Astrocyte of the spinal cord (primary cell): ENCODE measurements around the gene ANKRD17.

Source experiments
- DNase-seq: peaks from one replicate; pipeline ENCODE4 v3.0.0; 2011; ENCODE audit warnings: low read depth, low spot score
- H3K4me3 ChIP-seq: 2 replicates; pipeline ENCODE4 v1.5.1; 2011; ENCODE audit warnings: low read depth, mild to moderate bottlenecking, low read length, moderate library complexity
- in situ Hi-C: cut with HindIII; loops from 2 replicates; pipeline ENCODE4 v1.10.0; 2017; ENCODE audit warnings: low sequenced_read_pairs
- TF ChIP-seq, protein P1 (sequence below): IDR thresholded peaks from 2 replicates; pipeline ENCODE4 v1.5.1; 2012; ENCODE audit warnings: low read depth, mild to moderate bottlenecking, low read length, inconsistent platforms

The ANKRD17 gene

GRCh38 chr4:73092868-73093267, 165.7 kb downstream of the ANKRD17 start:
- in situ Hi-C loops, result no loop called here

GRCh38 chr4:73090738-73091137, 167.9 kb downstream of the ANKRD17 start:
- TF ChIP-seq, protein P1, sequence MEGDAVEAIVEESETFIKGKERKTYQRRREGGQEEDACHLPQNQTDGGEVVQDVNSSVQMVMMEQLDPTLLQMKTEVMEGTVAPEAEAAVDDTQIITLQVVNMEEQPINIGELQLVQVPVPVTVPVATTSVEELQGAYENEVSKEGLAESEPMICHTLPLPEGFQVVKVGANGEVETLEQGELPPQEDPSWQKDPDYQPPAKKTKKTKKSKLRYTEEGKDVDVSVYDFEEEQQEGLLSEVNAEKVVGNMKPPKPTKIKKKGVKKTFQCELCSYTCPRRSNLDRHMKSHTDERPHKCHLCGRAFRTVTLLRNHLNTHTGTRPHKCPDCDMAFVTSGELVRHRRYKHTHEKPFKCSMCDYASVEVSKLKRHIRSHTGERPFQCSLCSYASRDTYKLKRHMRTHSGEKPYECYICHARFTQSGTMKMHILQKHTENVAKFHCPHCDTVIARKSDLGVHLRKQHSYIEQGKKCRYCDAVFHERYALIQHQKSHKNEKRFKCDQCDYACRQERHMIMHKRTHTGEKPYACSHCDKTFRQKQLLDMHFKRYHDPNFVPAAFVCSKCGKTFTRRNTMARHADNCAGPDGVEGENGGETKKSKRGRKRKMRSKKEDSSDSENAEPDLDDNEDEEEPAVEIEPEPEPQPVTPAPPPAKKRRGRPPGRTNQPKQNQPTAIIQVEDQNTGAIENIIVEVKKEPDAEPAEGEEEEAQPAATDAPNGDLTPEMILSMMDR, result no peak
- in situ Hi-C loops, result no loop called here
- DNase-seq, result no peak

More at GRCh38 chr4:73092868-73093267, 165.7 kb downstream of the ANKRD17 start:
- DNase-seq, result no peak
- H3K4me3 ChIP-seq, result no peak overlapping the region
- TF ChIP-seq, protein P1, result no peak

DNA sequence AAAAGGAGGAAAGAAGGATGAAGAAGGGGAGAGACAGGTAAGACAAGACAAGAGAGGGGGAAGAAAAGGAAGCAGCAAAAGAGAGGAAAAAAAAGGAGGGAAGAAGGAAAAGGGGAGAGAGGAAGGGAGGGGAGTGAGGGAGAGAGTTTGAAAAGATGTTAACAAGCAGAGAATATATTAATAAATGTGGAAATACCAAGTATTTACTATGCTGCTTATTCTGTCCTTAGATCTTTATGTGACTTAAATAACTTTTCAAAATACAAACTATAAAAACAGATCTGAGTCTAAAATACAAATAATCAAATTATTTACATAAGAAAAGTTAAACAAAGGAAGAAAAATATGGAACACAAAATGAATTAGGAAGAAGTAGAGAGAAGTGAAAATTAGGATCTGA, 170.7 kb downstream of the ANKRD17 start:
- DNase-seq, result no peak
- TF ChIP-seq, protein P1, result no peak
- in situ Hi-C loops, result no loop called here
- no peak overlapping the region for H3K4me3 ChIP-seq

More at GRCh38 chr4:73090738-73091137, 167.9 kb downstream of the ANKRD17 start:
- H3K4me3 ChIP-seq, result no peak overlapping the region

- TF ChIP-seq, protein P1, result no peak
- in situ Hi-C loops, result no loop called here
- H3K4me3 ChIP-seq, result no peak overlapping the region
- DNase-seq, result no peak
Observed at GRCh38 chr4:73086095-73086868, 172.3 kb downstream of the ANKRD17 start.

DNA sequence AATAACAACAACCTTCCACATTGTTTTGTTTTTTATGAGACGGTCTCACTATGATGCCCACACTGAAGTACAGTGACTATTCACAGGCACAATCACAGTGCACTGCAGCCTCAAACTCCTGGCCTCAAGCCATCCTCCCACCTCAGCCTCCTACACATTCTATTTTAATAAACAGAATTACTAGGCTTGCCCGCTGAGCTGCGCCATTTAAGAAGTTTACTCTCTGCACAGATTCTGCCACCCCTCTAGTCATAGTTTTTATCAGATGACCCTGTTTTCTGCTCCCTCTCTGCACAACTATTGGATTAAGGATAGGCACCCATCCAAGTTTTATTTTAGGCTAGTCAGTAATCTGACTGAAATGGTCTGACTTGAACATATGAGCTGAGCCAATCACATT, 177.8 kb downstream of the ANKRD17 start:
- no peak overlapping the region for H3K4me3 ChIP-seq
- TF ChIP-seq, protein P1, result no peak
- in situ Hi-C loops, result no loop called here
- no peak for DNase-seq

GRCh38 chr4:73075832-73076231, 182.8 kb downstream of the ANKRD17 start:
- H3K4me3 ChIP-seq, result no peak overlapping the region
- TF ChIP-seq, protein P1, result no peak
- DNase-seq, result no peak
- in situ Hi-C loops, result no loop called here
